Measurements from ENCODE around the gene ONECUT3.

GRCh38 chr19:1805401-1806183 is 52.3 kb downstream of the ONECUT3 start:
- TF ChIP-seq POLR2AphosphoS5 (IDR thresholded peaks at IDR 0.05; ENCODE audit: low read depth, low read length): no peak
- no peak for TF ChIP-seq TAF1 (IDR thresholded peaks at IDR 0.05; ENCODE audit: low read depth, low read length)
- no peak for TF ChIP-seq POLR2A (IDR thresholded peaks at IDR 0.05; ENCODE audit: low read depth, low read length)
